B cell (primary cell): ENCODE data around the gene MAN2B2. TPM values are rescaled to one million over a fixed set of nuclear protein-coding genes. Genes with fewer than 3 reads are reported as not detected.

ENCODE experiments used
- ATAC-seq: fragments of 200-7000 bp; cut with Tn5 transposase; one replicate; pipeline ENCODE4 v1.10.0; 2021; ENCODE audit warnings: low read depth, mild to moderate bottlenecking, moderate number of reproducible peaks, moderate library complexity
- CTCF ChIA-PET: fragments of 350-600 bp; sonication (Branson Sonifier 250); formaldehyde crosslinking; loops from one replicate; lab custom pipeline; 2021; ENCODE audit warnings: antibody characterized with exemption, inconsistent platforms; lab: Charles Lee
- POLR2A ChIA-PET: fragments of 350-600 bp; sonication (Branson Sonifier 250); formaldehyde crosslinking; loops from one replicate; lab custom pipeline; 2021; ENCODE audit warnings: antibody characterized with exemption; lab: Charles Lee
- DNase-seq: peaks from one replicate; pipeline ENCODE4 v3.0.0; 2013
- H2AFZ ChIP-seq: 2 replicates; pipeline ENCODE4 v1.6.1; 2012; ENCODE audit warnings: mild to moderate bottlenecking, low read depth, low read length; ENCODE audit not compliant: insufficient read depth, poor library complexity, severe bottlenecking
- H3K27ac ChIP-seq, 2 donors: 1 replicate in 1 of 2; 2 replicates in 1 of 2; pipeline ENCODE4 v1.5.1; 2012 to 2013; ENCODE audit warnings: low read length in 2 of 2, mild to moderate bottlenecking in 2 of 2, moderate library complexity in 1 of 2
- H3K27me3 ChIP-seq, 4 experiments: fragments of 200-600 bp in 1 of 4; sonication (generic) in 1 of 4; replicated peaks in 1 of 4; 1 replicate in 2 of 4; 2 replicates in 2 of 4; pipeline versions ENCODE4 v1.6.1 to v1.7.0; 2013 to 2016; ENCODE audit warnings: low read length in 3 of 4, mild to moderate bottlenecking in 2 of 4, mixed read lengths in 1 of 4, moderate library complexity in 1 of 4; ENCODE audit not compliant: insufficient read depth in 4 of 4, control insufficient read depth in 3 of 4; ENCODE audit errors: control extremely low read depth in 1 of 4
- H3K36me3 ChIP-seq, 2 experiments: replicated peaks in 1 of 2; 1 replicate in 1 of 2; 2 replicates in 1 of 2; pipeline versions ENCODE4 v1.6.1 to v1.7.1; 2013; ENCODE audit warnings: low read length in 1 of 2; ENCODE audit not compliant: insufficient read depth in 2 of 2, control insufficient read depth in 1 of 2; ENCODE audit errors: control extremely low read depth in 1 of 2, extremely low read depth in 1 of 2
- H3K4me1 ChIP-seq, 2 donors: fragments of 200-600 bp in 1 of 2; sonication (generic) in 1 of 2; 1 replicate in 1 of 2; 2 replicates in 1 of 2; pipeline versions ENCODE4 v1.5.1 to v1.6.1; 2013 to 2017; ENCODE audit warnings: low read length in 2 of 2; ENCODE audit not compliant: control insufficient read depth in 2 of 2, insufficient read depth in 2 of 2
- H3K4me2 ChIP-seq: replicated peaks from 2 replicates; pipeline ENCODE3; 2012; ENCODE audit warnings: mild to moderate bottlenecking, low read depth, low read length; ENCODE audit not compliant: poor library complexity, severe bottlenecking
- H3K4me3 ChIP-seq, 5 experiments: fragments of 200-600 bp in 1 of 5; sonication (generic) in 1 of 5; 1 replicate in 3 of 5; 2 replicates in 2 of 5; pipeline versions ENCODE4 v1.5.1 to v1.7.0; 2011 to 2016; ENCODE audit warnings: low read length in 4 of 5, mild to moderate bottlenecking in 4 of 5, low read depth in 2 of 5, control low read depth in 1 of 5, moderate library complexity in 1 of 5; ENCODE audit not compliant: insufficient read depth in 1 of 5; ENCODE audit errors: control extremely low read depth in 1 of 5, extremely low read depth in 1 of 5
- H3K79me2 ChIP-seq: fragments of 200-600 bp; sonication (generic); one replicate; pipeline ENCODE4 v1.6.0; 2016; ENCODE audit warnings: low read length; ENCODE audit not compliant: control insufficient read depth, insufficient read depth
- H3K9ac ChIP-seq: fragments of 200-600 bp; sonication (generic); 2 replicates; pipeline ENCODE4 v1.6.1; 2017; ENCODE audit warnings: mild to moderate bottlenecking, low read length, moderate library complexity
- H3K9me3 ChIP-seq, 3 donors: one replicate each; pipeline versions ENCODE4 v1.6.1 to v1.7.1; 2013; ENCODE audit warnings: low read length in 2 of 3; ENCODE audit not compliant: control insufficient read depth in 2 of 3, insufficient read depth in 1 of 3; ENCODE audit errors: control extremely low read depth in 1 of 3
- H4K20me1 ChIP-seq: 2 replicates; pipeline ENCODE4 v1.6.0; 2012; ENCODE audit warnings: mild to moderate bottlenecking, low read length; ENCODE audit not compliant: insufficient read depth, control insufficient read depth, poor library complexity, severe bottlenecking
- H3K27ac Mint-ChIP-seq: one replicate; pipeline ENCODE4 v1.8.0; 2021; ENCODE audit warnings: mixed read lengths
- H3K27me3 Mint-ChIP-seq: one replicate; pipeline ENCODE4 v1.8.0; 2021; ENCODE audit warnings: mixed read lengths
- H3K4me1 Mint-ChIP-seq: one replicate; pipeline ENCODE4 v1.8.0; 2021; ENCODE audit warnings: mixed read lengths
- H3K4me3 Mint-ChIP-seq: one replicate; pipeline ENCODE4 v1.8.0; 2021; ENCODE audit warnings: mixed read lengths
- H3K9me3 Mint-ChIP-seq: one replicate; pipeline ENCODE4 v1.8.0; 2022; ENCODE audit warnings: mixed read lengths; ENCODE audit not compliant: insufficient read depth
- EZH2 ChIP-seq: IDR thresholded peaks from 2 replicates; pipeline ENCODE4 v1.6.1; 2012; ENCODE audit warnings: borderline replicate concordance, low read depth, mild to moderate bottlenecking, moderate library complexity, low read length; ENCODE audit not compliant: insufficient read depth, poor library complexity, severe bottlenecking
- WGBS: methylation state at CpG from one replicate; pipeline ENCODE4 v1.1.5; 2013; ENCODE audit warnings: missing lambda C conversion rate; ENCODE audit not compliant: insufficient coverage; 5-methylcytosine and 5-hydroxymethylcytosine counted together
- intact Hi-C: fragments of 100-400 bp; cut with micrococcal nuclease; formaldehyde crosslinking; loops from one replicate; pipeline ENCODE4 v1.10.0; 2022
- polyA plus RNA-seq: library from polyadenylated mRNA; depleted of rRNA; stranded (reverse); fragments of >200 nt; gene quantifications from 2 replicates; pipeline ENCODE4 v1.2.3, GENCODE V29; 2012
- total RNA-seq, 2 donors: library from RNA; stranded (reverse); fragments of 120-200 nt in 1 of 2; gene quantifications; 1 replicate in 1 of 2; 2 replicates in 1 of 2; pipeline versions ENCODE4 v1.2.3 to v1.2.4, GENCODE V29; 2013 to 2022
- TF ChIP-seq, protein P1 (sequence below): fragments of 200-600 bp; IDR thresholded peaks from one replicate; pipeline ENCODE4 v1.8.0; 2022; ENCODE audit warnings: antibody characterized with exemption, mild to moderate bottlenecking

MAN2B2 gene
- total and polyA plus RNA-seq, 2 donors (not counting 1 experiment from before 2014, with no cell fraction given), result 35.0 to 37.0 TPM

- no peak overlapping the region for H3K4me2 ChIP-seq
- H3K9me3 ChIP-seq, result peaks cover 0 to 3% (median 0%) of the 10 kb centered on the region in 3 donors
- Mint-ChIP-seq H3K27ac (no peak overlapping the region), H3K9me3 (no peaks in the 10 kb centered on the region), H3K4me3 (no peak overlapping the region), H3K27me3 (no peaks in the 10 kb centered on the region), H3K4me1 (no peaks in the 10 kb centered on the region)
- intact Hi-C loops, result no loop called here
- H3K9ac ChIP-seq, result no peak overlapping the region
- POLR2A ChIA-PET, result no interaction called here
- H4K20me1 ChIP-seq, result no peaks in the 10 kb centered on the region
- CTCF ChIA-PET, result no interaction called here
- TF ChIP-seq, protein P1, sequence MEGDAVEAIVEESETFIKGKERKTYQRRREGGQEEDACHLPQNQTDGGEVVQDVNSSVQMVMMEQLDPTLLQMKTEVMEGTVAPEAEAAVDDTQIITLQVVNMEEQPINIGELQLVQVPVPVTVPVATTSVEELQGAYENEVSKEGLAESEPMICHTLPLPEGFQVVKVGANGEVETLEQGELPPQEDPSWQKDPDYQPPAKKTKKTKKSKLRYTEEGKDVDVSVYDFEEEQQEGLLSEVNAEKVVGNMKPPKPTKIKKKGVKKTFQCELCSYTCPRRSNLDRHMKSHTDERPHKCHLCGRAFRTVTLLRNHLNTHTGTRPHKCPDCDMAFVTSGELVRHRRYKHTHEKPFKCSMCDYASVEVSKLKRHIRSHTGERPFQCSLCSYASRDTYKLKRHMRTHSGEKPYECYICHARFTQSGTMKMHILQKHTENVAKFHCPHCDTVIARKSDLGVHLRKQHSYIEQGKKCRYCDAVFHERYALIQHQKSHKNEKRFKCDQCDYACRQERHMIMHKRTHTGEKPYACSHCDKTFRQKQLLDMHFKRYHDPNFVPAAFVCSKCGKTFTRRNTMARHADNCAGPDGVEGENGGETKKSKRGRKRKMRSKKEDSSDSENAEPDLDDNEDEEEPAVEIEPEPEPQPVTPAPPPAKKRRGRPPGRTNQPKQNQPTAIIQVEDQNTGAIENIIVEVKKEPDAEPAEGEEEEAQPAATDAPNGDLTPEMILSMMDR, result no peak
- no peak for TF ChIP-seq EZH2
- H3K79me2 ChIP-seq, result peaks cover 10% of the 10 kb centered on the region
- ATAC-seq (no peak), DNase-seq (no peak)
- WGBS, result 98% methylated on average over 7 of the region's 9 CpGs
- H3K27ac ChIP-seq, result no peak overlapping the region
- no peaks in the 10 kb centered on the region for H3K27me3 ChIP-seq
- no peak overlapping the region for H2AFZ ChIP-seq
- H3K36me3 ChIP-seq, result no peaks in the 10 kb centered on the region
- peaks cover 0 to 2% of the 10 kb centered on the region in 2 donors for H3K4me1 ChIP-seq
- no peak overlapping the region for H3K4me3 ChIP-seq
Observed at GRCh38 chr4:6634746-6635145, 59.8 kb downstream of the MAN2B2 start.

GRCh38 chr4:6639137-6639680 lies 64.2 kb downstream of the MAN2B2 start:
- no peaks in the 10 kb centered on the region for H3K27me3 ChIP-seq
- no peak for ATAC-seq
- no peak for TF ChIP-seq EZH2
- H3K36me3 ChIP-seq, result peaks cover 3 to 18% of the 10 kb centered on the region in 2 experiments
- intact Hi-C loops, result no loop called here
- H3K9me3 ChIP-seq, result peaks cover 0 to 3% (median 0%) of the 10 kb centered on the region in 3 donors
- H3K4me3 ChIP-seq, result no peak overlapping the region
- no peak overlapping the region for H3K4me2 ChIP-seq
- ChIA-PET POLR2A (interaction anchor here (0.7 to 2.2 kb wide), 2 partner anchors 70 to 427 kb away, joined by 11 to 15 read pairs; partner anchors contain the start of gene MRFAP1L1), CTCF (interaction anchor here (0.7 kb wide), 1 partner anchor 30 kb away, joined by 3 read pairs; no protein-coding TSS in a partner anchor)
- Mint-ChIP-seq H3K9me3 (no peaks in the 10 kb centered on the region), H3K27me3 (no peaks in the 10 kb centered on the region), H3K27ac (no peak overlapping the region), H3K4me3 (peak overlapping the region; percentile 60), H3K4me1 (peaks cover 33% of the 10 kb centered on the region)
- no peak overlapping the region for H3K9ac ChIP-seq
- 100% methylated on average over 5 of the region's 14 CpGs for WGBS
- no peak overlapping the region for H3K27ac ChIP-seq
- H2AFZ ChIP-seq, result no peak overlapping the region
- no peak for DNase-seq
- H3K79me2 ChIP-seq, result peaks cover 40% of the 10 kb centered on the region
- peaks cover 13% of the 10 kb centered on the region for H4K20me1 ChIP-seq
- H3K4me1 ChIP-seq, result peaks cover 17 to 25% of the 10 kb centered on the region in 2 donors
